Measurements from ENCODE around the gene RGS16.

RGS16 gene

GRCh38 chr1:182608845-182609610 is 4.8 kb upstream of the RGS16 start:
- no peak for DNase-seq (ENCODE audit: low spot score)

- DNase-seq (ENCODE audit: low spot score), result no peak
Observed at GRCh38 chr1:182608236-182608635, 4.0 kb upstream of the RGS16 start.

- no peak for DNase-seq (ENCODE audit: low spot score)
Observed at GRCh38 chr1:182607566-182607965, 3.4 kb upstream of the RGS16 start.

- DNase-seq (ENCODE audit: low spot score), result no peak
Observed at GRCh38 chr1:182603646-182604174, 479 bp downstream of the RGS16 start.

GRCh38 chr1:182602935-182603645 is 1.1 kb downstream of the RGS16 start:
- peak; percentile 73 for DNase-seq (ENCODE audit: low spot score)

GRCh38 chr1:182601913-182602312 is 2.3 kb downstream of the RGS16 start:
- no peak for DNase-seq (ENCODE audit: low spot score)

- DNase-seq (ENCODE audit: low spot score), result peak; percentile 82
Observed at GRCh38 chr1:182601416-182601786, 2.8 kb downstream of the RGS16 start.

- no peak for DNase-seq (ENCODE audit: low spot score)
Observed at GRCh38 chr1:182600745-182601415, 3.3 kb downstream of the RGS16 start.

GRCh38 chr1:182600036-182600713 is 4.0 kb downstream of the RGS16 start:
- no peak for DNase-seq (ENCODE audit: low spot score)

- DNase-seq (ENCODE audit: low spot score), result no peak
Observed at GRCh38 chr1:182599339-182599738, 4.8 kb downstream of the RGS16 start.

GRCh38 chr1:182598296-182598695 is 5.9 kb downstream of the RGS16 start:
- DNase-seq (ENCODE audit: low spot score), result no peak

GRCh38 chr1:182596934-182597333 is 7.3 kb downstream of the RGS16 start:
- no peak for DNase-seq (ENCODE audit: low spot score)

GRCh38 chr1:182595641-182596240 is 8.4 kb downstream of the RGS16 start:
- DNase-seq (ENCODE audit: low spot score), result peak; percentile 70

- no peak for DNase-seq (ENCODE audit: low spot score)
Observed at GRCh38 chr1:182589931-182590330, 14.3 kb downstream of the RGS16 start.

GRCh38 chr1:182589520-182589919 is 14.7 kb downstream of the RGS16 start:
- DNase-seq (ENCODE audit: low spot score), result no peak

GRCh38 chr1:182588500-182589396 is 15.4 kb downstream of the RGS16 start, which contains the start of gene RNASEL:
Gene RNASEL (minus strand): TSS chr1:182589256. CDS start chr1:182586806, 2,450 bp downstream.
- peak; percentile 59 for DNase-seq (ENCODE audit: low spot score)

- DNase-seq (ENCODE audit: low spot score), result no peak
Observed at GRCh38 chr1:182587666-182588499, 16.3 kb downstream of the RGS16 start.

- no peak for DNase-seq (ENCODE audit: low spot score)
Observed at GRCh38 chr1:182587093-182587492, 17.1 kb downstream of the RGS16 start.

GRCh38 chr1:182586380-182586779 is 17.8 kb downstream of the RGS16 start:
- no peak for DNase-seq (ENCODE audit: low spot score)

- no peak for DNase-seq (ENCODE audit: low spot score)
Observed at GRCh38 chr1:182584746-182585145, 19.4 kb downstream of the RGS16 start.

Data from CD4-positive, alpha-beta T cell treated with Interleukin-2 at 100 ng/mL for 4 hours (primary cell).